ENCODE data around the gene RPL6. TPM values are rescaled to one million over a fixed set of nuclear protein-coding genes. Genes with fewer than 3 reads are reported as not detected.

RPL6 gene
- polyA plus RNA-seq, 1 of the 3 experiments (the other 2 are of a cell fraction), result 2,073 TPM

- no peaks in the 10 kb centered on the region for H3K27me3 ChIP-seq (ENCODE audit: insufficient read depth)
- no peaks in the 10 kb centered on the region for H3K9me3 ChIP-seq
- TF ChIP-seq RAD21 (IDR thresholded peaks at IDR 0.05; ENCODE audit: low read length) (no peak), GATA2 (CRISPR knock-in tag; IDR thresholded peaks at IDR 0.05) (no peak), RFX5 (IDR thresholded peaks at IDR 0.05; ENCODE audit: low read length) (no peak), EP300 (IDR thresholded peaks at IDR 0.05; ENCODE audit: borderline replicate concordance in 1 of 2, low read depth in 1 of 2, low read length in 1 of 2) (no peak), USF1 (IDR thresholded peaks at IDR 0.05; ENCODE audit: borderline replicate concordance, low read depth) (no peak), TEAD4 (IDR thresholded peaks at IDR 0.05; ENCODE audit: borderline replicate concordance, insufficient read depth) (no peak), POLR2AphosphoS5 (IDR thresholded peaks at IDR 0.05; ENCODE audit: low read depth, low read length) (no peak), EZH2phosphoT487 (IDR thresholded peaks at IDR 0.05; ENCODE audit: borderline replicate concordance, low read depth) (no peak), NRF1 (IDR thresholded peaks at IDR 0.05; ENCODE audit: low read depth, low read length) (no peak), MXI1 (IDR thresholded peaks at IDR 0.05; ENCODE audit: low read depth, low read length) (no peak), MEF2A (IDR thresholded peaks at IDR 0.05; ENCODE audit: borderline replicate concordance, low read depth) (no peak)
- TF ChIP-seq, protein P1, sequence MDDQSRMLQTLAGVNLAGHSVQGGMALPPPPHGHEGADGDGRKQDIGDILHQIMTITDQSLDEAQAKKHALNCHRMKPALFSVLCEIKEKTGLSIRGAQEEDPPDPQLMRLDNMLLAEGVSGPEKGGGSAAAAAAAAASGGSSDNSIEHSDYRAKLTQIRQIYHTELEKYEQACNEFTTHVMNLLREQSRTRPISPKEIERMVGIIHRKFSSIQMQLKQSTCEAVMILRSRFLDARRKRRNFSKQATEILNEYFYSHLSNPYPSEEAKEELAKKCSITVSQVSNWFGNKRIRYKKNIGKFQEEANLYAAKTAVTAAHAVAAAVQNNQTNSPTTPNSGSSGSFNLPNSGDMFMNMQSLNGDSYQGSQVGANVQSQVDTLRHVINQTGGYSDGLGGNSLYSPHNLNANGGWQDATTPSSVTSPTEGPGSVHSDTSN (IDR thresholded peaks at IDR 0.05), result no peak
- TF ChIP-seq, protein P2, sequence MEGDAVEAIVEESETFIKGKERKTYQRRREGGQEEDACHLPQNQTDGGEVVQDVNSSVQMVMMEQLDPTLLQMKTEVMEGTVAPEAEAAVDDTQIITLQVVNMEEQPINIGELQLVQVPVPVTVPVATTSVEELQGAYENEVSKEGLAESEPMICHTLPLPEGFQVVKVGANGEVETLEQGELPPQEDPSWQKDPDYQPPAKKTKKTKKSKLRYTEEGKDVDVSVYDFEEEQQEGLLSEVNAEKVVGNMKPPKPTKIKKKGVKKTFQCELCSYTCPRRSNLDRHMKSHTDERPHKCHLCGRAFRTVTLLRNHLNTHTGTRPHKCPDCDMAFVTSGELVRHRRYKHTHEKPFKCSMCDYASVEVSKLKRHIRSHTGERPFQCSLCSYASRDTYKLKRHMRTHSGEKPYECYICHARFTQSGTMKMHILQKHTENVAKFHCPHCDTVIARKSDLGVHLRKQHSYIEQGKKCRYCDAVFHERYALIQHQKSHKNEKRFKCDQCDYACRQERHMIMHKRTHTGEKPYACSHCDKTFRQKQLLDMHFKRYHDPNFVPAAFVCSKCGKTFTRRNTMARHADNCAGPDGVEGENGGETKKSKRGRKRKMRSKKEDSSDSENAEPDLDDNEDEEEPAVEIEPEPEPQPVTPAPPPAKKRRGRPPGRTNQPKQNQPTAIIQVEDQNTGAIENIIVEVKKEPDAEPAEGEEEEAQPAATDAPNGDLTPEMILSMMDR (IDR thresholded peaks at IDR 0.05), result no peak
- no peak overlapping the region for H3K27ac ChIP-seq (ENCODE audit: low read depth in 2 of 2, low read length in 1 of 2)
- no peak overlapping the region for H3K4me2 ChIP-seq
- no peaks in the 10 kb centered on the region; a peak in 1 of 4 replicates for H3K4me1 ChIP-seq (ENCODE audit: control insufficient read depth in 1 of 2, insufficient read depth in 2 of 2, low read depth in 1 of 2, low read length in 1 of 2)
- H4K20me1 ChIP-seq (ENCODE audit: insufficient read depth), result no peaks in the 10 kb centered on the region
- no peak overlapping the region for H3K9ac ChIP-seq
- no peak overlapping the region for H2AFZ ChIP-seq (ENCODE audit: low read depth)
- DNase-seq, result no peak
- no peaks in the 10 kb centered on the region for H3K36me3 ChIP-seq (replicated peaks in 1 of 2; ENCODE audit: control insufficient read depth in 1 of 2, insufficient read depth in 2 of 2, low read length in 1 of 2)
- CTCF ChIA-PET, result interaction anchor here (1.0 to 1.1 kb wide), 2 partner anchors 9 to 216 kb away, joined by 3 to 4 read pairs; no protein-coding TSS in a partner anchor
- no peak overlapping the region for H3K4me3 ChIP-seq (ENCODE audit: low read depth in 2 of 2, low read length in 1 of 2)
- no peaks in the 10 kb centered on the region for H3K9me2 ChIP-seq
- WGBS (ENCODE audit: low lambda C conversion rate), result 85% methylated on average over 2 of the region's 2 CpGs
- POLR2A ChIA-PET, result no interaction called here
- H3F3A ChIP-seq (replicated peaks; ENCODE audit: insufficient read depth), result peaks cover 22% of the 10 kb centered on the region
- peaks cover 13% of the 10 kb centered on the region for H3K79me2 ChIP-seq (ENCODE audit: insufficient read depth)
These were observed 4.6 kb upstream of the RPL6 start for GRCh38 chr12:112413855-112414625.
